GM12878 (cell line): Measurements from ENCODE around the gene TEX28. TPM values are rescaled to one million over a fixed set of nuclear protein-coding genes. Genes with fewer than 3 reads are reported as not detected.
A peak's percentile ranks its signal among the peaks of the same experiment; 100 is the strongest.

Experiments
- ATAC-seq: fragments of 200-7000 bp; cut with Tn5 transposase; 3 replicates; pipeline ENCODE4 v1.9.1; 2020; ENCODE audit warnings: mild to moderate bottlenecking, moderate library complexity
- BruUV-seq: library from RNA; stranded (reverse); fragments of 400-500 nt; replicated peaks from 2 replicates; lab custom pipeline; 2021; lab: Mats Ljungman, UMichigan
- CTCF ChIA-PET: fragments of 300-600 bp; sonication (Branson Sonifier 250); formaldehyde crosslinking; extraction: SDS; loops from one replicate; lab custom pipeline; 2021; ENCODE audit warnings: inconsistent platforms; lab: Yijun Ruan, JAX
- POLR2A ChIA-PET: fragments of 350-600 bp; formaldehyde crosslinking; extraction: SDS; loops from one replicate; lab custom pipeline; 2021; ENCODE audit warnings: inconsistent platforms; lab: Charles Lee
- RAD21 ChIA-PET: fragments of 300-600 bp; sonication (Branson Sonifier 250); formaldehyde crosslinking; loops from one replicate; lab custom pipeline; 2023; ENCODE audit warnings: antibody characterized with exemption; ENCODE audit not compliant: unreplicated experiment; lab: Charles Lee
- SMC1A ChIA-PET: fragments of 300-600 bp; sonication (Branson Sonifier 250); formaldehyde crosslinking; loops from one replicate; lab custom pipeline; 2023; ENCODE audit not compliant: unreplicated experiment, uncharacterized antibody; lab: Charles Lee
- DNase-seq: peaks from one replicate; pipeline ENCODE4 v3.0.0-alpha.2; 2011; ENCODE audit warnings: low read depth, low spot score
- FAIRE-seq: peaks from 3 replicates; lab custom pipeline; 2011; peaks lifted over from hg19 to GRCh38; lab: Jason Lieb, UNC
- H2AFZ ChIP-seq: 2 replicates; pipeline ENCODE4 v1.6.0; 2011; ENCODE audit warnings: low read depth, low read length, control low read depth; ENCODE audit not compliant: control insufficient read depth
- H3K27ac ChIP-seq: 2 replicates; pipeline ENCODE4 v1.5.1; 2011; ENCODE audit warnings: control low read depth; ENCODE audit not compliant: control insufficient read depth, insufficient read depth
- H3K27me3 ChIP-seq, 2 experiments: replicated peaks in 1 of 2; 2 replicates each; pipeline versions ENCODE4 v1.6.0 to v1.6.1; 2011; ENCODE audit warnings: low read length in 1 of 2; ENCODE audit not compliant: control insufficient read depth in 2 of 2, insufficient read depth in 2 of 2
- H3K36me3 ChIP-seq, 2 experiments: 2 replicates each; pipeline ENCODE4 v1.5.1; 2011; ENCODE audit warnings: low read length in 1 of 2; ENCODE audit not compliant: control insufficient read depth in 2 of 2, insufficient read depth in 2 of 2
- H3K4me1 ChIP-seq: 2 replicates; pipeline ENCODE4 v1.6.1; 2011; ENCODE audit warnings: mild to moderate bottlenecking, low read length, moderate library complexity, mixed read lengths; ENCODE audit not compliant: control insufficient read depth, insufficient read depth
- H3K4me2 ChIP-seq: 2 replicates; pipeline ENCODE4 v1.6.0; 2011; ENCODE audit warnings: control low read depth; ENCODE audit not compliant: control insufficient read depth, insufficient read depth
- H3K4me3 ChIP-seq: fragments of 200-600 bp; sonication (generic); 2 replicates; pipeline ENCODE4 v1.5.1; 2016
- H3K79me2 ChIP-seq: 2 replicates; pipeline ENCODE4 v1.6.0; 2011; ENCODE audit warnings: low read length; ENCODE audit not compliant: control insufficient read depth, insufficient read depth
- H3K9ac ChIP-seq: 2 replicates; pipeline ENCODE4 v1.8.0; 2011; ENCODE audit warnings: low read length, control low read depth, mixed read lengths; ENCODE audit not compliant: control insufficient read depth, insufficient read depth
- H3K9me3 ChIP-seq: replicated peaks from 3 replicates; pipeline ENCODE4 v1.5.1; 2011; ENCODE audit warnings: mild to moderate bottlenecking, low read length; ENCODE audit not compliant: control insufficient read depth, insufficient read depth
- H4K20me1 ChIP-seq: 2 replicates; pipeline ENCODE4 v1.6.0; 2011; ENCODE audit not compliant: control insufficient read depth, insufficient read depth
- NFXL1 ChIP-seq: fragments of 450-650 bp; IDR thresholded peaks from 2 replicates; pipeline ENCODE4 v1.6.1; 2017; ENCODE audit warnings: antibody characterized with exemption, mild to moderate bottlenecking, borderline replicate concordance
- NFYB ChIP-seq: IDR thresholded peaks from 2 replicates; pipeline ENCODE4 v1.6.1; 2011; ENCODE audit warnings: low read depth, mild to moderate bottlenecking, low read length, improper control_type of control experiment, moderate library complexity; ENCODE audit not compliant: insufficient read depth
- SMC3 ChIP-seq: IDR thresholded peaks from 2 replicates; pipeline ENCODE4 v1.6.1; 2011; ENCODE audit warnings: low read length, improper control_type of control experiment, borderline replicate concordance
- TCF12 ChIP-seq: IDR thresholded peaks from 2 replicates; pipeline ENCODE4 v1.6.1; 2011; ENCODE audit warnings: low read depth, mild to moderate bottlenecking, low read length
- TCF7 ChIP-seq: IDR thresholded peaks from 2 replicates; pipeline ENCODE4 v1.6.1; 2014; ENCODE audit warnings: antibody characterized with exemption, borderline replicate concordance
- YBX1 ChIP-seq: fragments of 450-650 bp; IDR thresholded peaks from 2 replicates; pipeline ENCODE4 v1.6.1; 2016; ENCODE audit warnings: antibody characterized with exemption
- ZBTB4 ChIP-seq: fragments of 450-650 bp; formaldehyde crosslinking; IDR thresholded peaks from 2 replicates; pipeline ENCODE4 v1.4.0; 2022; ENCODE audit warnings: mild to moderate bottlenecking, moderate library complexity
- WGBS: methylation state at CpG from one replicate; pipeline ENCODE4 v1.1.6; 2016; ENCODE audit warnings: low lambda C conversion rate; ENCODE audit not compliant: insufficient replicate concordance, insufficient coverage; ENCODE audit errors: missing lambda C conversion rate; 5-methylcytosine and 5-hydroxymethylcytosine counted together
- in situ Hi-C: fragments of 300-500 bp; cut with MboI; formaldehyde crosslinking; loops from 9 replicates; pipeline ENCODE4 v1.14.3; 2018; ENCODE audit warnings: mixed read lengths
- intact Hi-C: fragments of 100-400 bp; cut with micrococcal nuclease; formaldehyde crosslinking; loops from one replicate; pipeline ENCODE4 v1.14.2; 2022; ENCODE audit not compliant: unreplicated experiment
- polyA plus RNA-seq, 11 experiments: library from polyadenylated mRNA; depleted of rRNA in 4 of 11; unstranded in 6 of 11; stranded (reverse) in 5 of 11; fragments of >200 nt; fragmentation: Nextera tagmentation in 4 of 11; fragmentation: Illumina TruSeq in 1 of 11; extraction: Ambion mirVana in 4 of 11; extraction: Trizol in 1 of 11; gene quantifications; 1 replicate in 1 of 11; 2 replicates in 10 of 11; pipeline versions ENCODE4 v1.2.1 to v1.2.3, GENCODE V29; 2011 to 2016; ENCODE audit warnings: inconsistent platforms in 2 of 11, missing spikeins in 2 of 11, low read depth in 1 of 11
- total RNA-seq, 4 experiments: library from RNA; depleted of rRNA in 3 of 4; stranded (reverse); fragments of >200 nt in 3 of 4; fragmentation: Illumina TruSeq in 1 of 4; extraction: Trizol in 1 of 4; gene quantifications; 2 replicates each; pipeline versions ENCODE4 v1.2.1 to v1.2.3, GENCODE V29; 2013 to 2021
- TF ChIP-seq, protein P1 (sequence below): IDR thresholded peaks from 2 replicates; pipeline ENCODE4 v1.6.1; 2011; ENCODE audit warnings: mild to moderate bottlenecking, low read depth, low read length, moderate library complexity; ENCODE audit not compliant: insufficient replicate concordance
- TF ChIP-seq, protein P2 (sequence below): fragments of 450-650 bp; IDR thresholded peaks from 2 replicates; pipeline ENCODE4 v1.6.1; 2014; ENCODE audit warnings: mild to moderate bottlenecking
- TF ChIP-seq, protein P3 (sequence below): IDR thresholded peaks from 2 replicates; pipeline ENCODE4 v1.6.1; 2012; ENCODE audit warnings: low read depth, low read length, improper control_type of control experiment
- TF ChIP-seq, protein P4 (sequence below): IDR thresholded peaks from 2 replicates; pipeline ENCODE4 v1.6.1; 2011; ENCODE audit warnings: low read depth, mild to moderate bottlenecking, low read length, moderate library complexity, borderline replicate concordance; ENCODE audit errors: extremely low read depth

TEX28 gene
- total and polyA plus RNA-seq, 10 of the 15 experiments (the other 5 are each of a cell fraction or from before 2014, with no cell fraction given): not detected

DNA sequence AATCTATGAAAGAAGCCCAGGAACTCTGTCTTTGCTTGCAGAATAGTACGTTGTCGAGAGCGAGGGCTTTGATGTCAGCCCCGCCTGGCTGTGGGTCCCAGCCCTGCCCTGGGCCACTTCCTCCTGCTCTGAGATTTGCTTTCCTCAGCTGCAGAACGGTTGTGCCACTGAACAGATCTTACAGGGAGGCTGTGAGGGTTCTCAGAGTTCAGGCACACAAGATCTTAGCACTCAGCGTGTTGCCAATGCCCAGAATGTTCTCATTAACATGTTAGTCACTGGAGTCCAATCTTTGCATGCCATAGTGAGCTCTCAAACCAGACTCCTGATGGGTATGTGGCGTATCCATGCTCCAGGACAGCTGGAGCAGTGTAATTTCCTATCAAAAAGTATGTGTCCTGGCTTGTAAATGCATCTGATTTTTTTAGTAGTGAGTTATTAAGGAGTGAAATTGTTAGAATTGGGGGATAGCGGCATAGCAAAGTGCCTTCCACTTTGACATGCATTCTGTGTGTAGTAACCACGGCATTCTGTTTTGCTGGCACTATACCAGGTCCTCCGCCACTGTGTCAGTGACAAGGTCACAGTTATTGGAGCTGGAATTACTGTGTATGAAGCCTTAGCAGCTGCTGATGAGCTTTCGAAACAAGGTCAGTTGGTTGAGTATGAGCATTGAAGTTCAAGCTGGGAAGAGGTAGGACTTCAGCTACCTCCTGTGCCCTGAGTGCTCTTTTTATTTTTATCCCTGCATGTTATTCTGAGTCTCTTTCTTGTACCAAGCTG lies 32.3 kb upstream of the TEX28 start:
- FAIRE-seq (no peak), ATAC-seq (peak; percentile 34; the same call in 2 of the 3 replicates), DNase-seq (no peak)
- CTCF ChIA-PET: interaction anchor here (1.4 kb wide), 1 partner anchor 19 kb away, joined by 3 read pairs; no protein-coding TSS in a partner anchor
- Histone ChIP-seq H3K4me3 (no peak overlapping the region), H3K36me3 (no peaks in the 10 kb centered on the region), H3K79me2 (no peaks in the 10 kb centered on the region), H3K4me1 (peaks cover 4% of the 10 kb centered on the region; the same call in 1 of the 2 replicates), H2AFZ (no peak overlapping the region), H3K9ac (no peak overlapping the region), H3K27me3 (no peaks in the 10 kb centered on the region), H3K9me3 (no peaks in the 10 kb centered on the region), H3K27ac (no peak overlapping the region), H3K4me2 (no peak overlapping the region), H4K20me1 (no peaks in the 10 kb centered on the region)
- RAD21 ChIA-PET: interaction anchor here (1.0 kb wide), 1 partner anchor 18 kb away, joined by 3 read pairs; no protein-coding TSS in a partner anchor
- 35% methylated on average over 11 of the region's 11 CpGs for WGBS
- BruUV-seq: no TSS peak
- in situ Hi-C loops (no loop called here), intact Hi-C loops (no loop called here)
- SMC1A ChIA-PET: interaction anchor here (1.6 kb wide), 1 partner anchor 207 kb away, joined by 3 read pairs; no protein-coding TSS in a partner anchor
- POLR2A ChIA-PET: no interaction called here
- TF ChIP-seq NFXL1: no peak
- no peak for TF ChIP-seq NFYB
- no peak for TF ChIP-seq TCF7
- TF ChIP-seq TCF12: no peak
- TF ChIP-seq, protein P1, sequence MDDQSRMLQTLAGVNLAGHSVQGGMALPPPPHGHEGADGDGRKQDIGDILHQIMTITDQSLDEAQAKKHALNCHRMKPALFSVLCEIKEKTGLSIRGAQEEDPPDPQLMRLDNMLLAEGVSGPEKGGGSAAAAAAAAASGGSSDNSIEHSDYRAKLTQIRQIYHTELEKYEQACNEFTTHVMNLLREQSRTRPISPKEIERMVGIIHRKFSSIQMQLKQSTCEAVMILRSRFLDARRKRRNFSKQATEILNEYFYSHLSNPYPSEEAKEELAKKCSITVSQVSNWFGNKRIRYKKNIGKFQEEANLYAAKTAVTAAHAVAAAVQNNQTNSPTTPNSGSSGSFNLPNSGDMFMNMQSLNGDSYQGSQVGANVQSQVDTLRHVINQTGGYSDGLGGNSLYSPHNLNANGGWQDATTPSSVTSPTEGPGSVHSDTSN: no peak
- TF ChIP-seq SMC3: no peak
- TF ChIP-seq, protein P2, sequence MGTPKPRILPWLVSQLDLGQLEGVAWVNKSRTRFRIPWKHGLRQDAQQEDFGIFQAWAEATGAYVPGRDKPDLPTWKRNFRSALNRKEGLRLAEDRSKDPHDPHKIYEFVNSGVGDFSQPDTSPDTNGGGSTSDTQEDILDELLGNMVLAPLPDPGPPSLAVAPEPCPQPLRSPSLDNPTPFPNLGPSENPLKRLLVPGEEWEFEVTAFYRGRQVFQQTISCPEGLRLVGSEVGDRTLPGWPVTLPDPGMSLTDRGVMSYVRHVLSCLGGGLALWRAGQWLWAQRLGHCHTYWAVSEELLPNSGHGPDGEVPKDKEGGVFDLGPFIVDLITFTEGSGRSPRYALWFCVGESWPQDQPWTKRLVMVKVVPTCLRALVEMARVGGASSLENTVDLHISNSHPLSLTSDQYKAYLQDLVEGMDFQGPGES: no peak
- TF ChIP-seq YBX1: no peak
- TF ChIP-seq ZBTB4 (CRISPR knock-in tag): no peak
- TF ChIP-seq, protein P3, sequence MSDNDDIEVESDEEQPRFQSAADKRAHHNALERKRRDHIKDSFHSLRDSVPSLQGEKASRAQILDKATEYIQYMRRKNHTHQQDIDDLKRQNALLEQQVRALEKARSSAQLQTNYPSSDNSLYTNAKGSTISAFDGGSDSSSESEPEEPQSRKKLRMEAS: no peak
- TF ChIP-seq, protein P4, sequence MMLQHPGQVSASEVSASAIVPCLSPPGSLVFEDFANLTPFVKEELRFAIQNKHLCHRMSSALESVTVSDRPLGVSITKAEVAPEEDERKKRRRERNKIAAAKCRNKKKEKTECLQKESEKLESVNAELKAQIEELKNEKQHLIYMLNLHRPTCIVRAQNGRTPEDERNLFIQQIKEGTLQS: no peak
